Panc1 (cell line): ENCODE measurements around the gene FLVCR2. TPM values are rescaled to one million over a fixed set of nuclear protein-coding genes. Genes with fewer than 3 reads are reported as not detected.

Source experiments
- ATAC-seq: fragments of 200-7000 bp; cut with Tn5 transposase; 2 replicates; pipeline ENCODE4 v1.9.1; 2020; ENCODE audit warnings: mild to moderate bottlenecking, moderate library complexity
- BruUV-seq: library from RNA; stranded (reverse); fragments of 400-500 nt; replicated peaks from 2 replicates; lab custom pipeline; 2021; lab: Mats Ljungman, UMichigan
- CTCF ChIA-PET: fragments of 300-600 bp; sonication (Branson Sonifier 250); formaldehyde crosslinking; loops from one replicate; lab custom pipeline; 2022; ENCODE audit warnings: antibody characterized with exemption; lab: Charles Lee
- POLR2A ChIA-PET: fragments of 300-600 bp; sonication (Branson Sonifier 250); formaldehyde crosslinking; loops from one replicate; lab custom pipeline; 2022; ENCODE audit warnings: antibody characterized with exemption; lab: Charles Lee
- DNase-seq: peaks from one replicate; pipeline ENCODE4 v3.0.0-alpha.2; 2010; ENCODE audit warnings: low read depth, low spot score
- H3K27ac ChIP-seq: 2 replicates; pipeline ENCODE4 v1.5.1; 2011; ENCODE audit warnings: mild to moderate bottlenecking, low read length, inconsistent platforms
- H3K27me3 ChIP-seq: fragments of 200-500 bp; sonication (Bioruptor generic); 2 replicates; pipeline ENCODE4 v1.6.0; 2014; ENCODE audit warnings: low read length, inconsistent platforms; ENCODE audit not compliant: control insufficient read depth, insufficient read depth
- H3K36me3 ChIP-seq: fragments of 200-500 bp; sonication (Bioruptor generic); 2 replicates; pipeline ENCODE4 v1.5.1; 2014; ENCODE audit warnings: inconsistent platforms, mild to moderate bottlenecking, low read length, moderate library complexity; ENCODE audit not compliant: control insufficient read depth, insufficient read depth
- H3K4me1 ChIP-seq: 2 replicates; pipeline ENCODE4 v1.5.1; 2011; ENCODE audit warnings: inconsistent platforms, mild to moderate bottlenecking, low read length, moderate library complexity; ENCODE audit not compliant: control insufficient read depth, insufficient read depth
- H3K4me3 ChIP-seq, 2 experiments: 2 replicates each; pipeline ENCODE4 v1.5.1; 2011 to 2012; ENCODE audit warnings: low read depth in 2 of 2, low read length in 2 of 2, mild to moderate bottlenecking in 2 of 2, inconsistent platforms in 1 of 2, moderate library complexity in 1 of 2
- H3K9me3 ChIP-seq: fragments of 200-500 bp; sonication (Bioruptor generic); 2 replicates; pipeline ENCODE4 v1.5.1; 2014; ENCODE audit warnings: low read depth, mild to moderate bottlenecking, inconsistent platforms, low read length, moderate library complexity; ENCODE audit not compliant: control insufficient read depth, insufficient read depth
- CTCF ChIP-seq: fragments of 450-650 bp; IDR thresholded peaks from 2 replicates; pipeline ENCODE4 v1.5.1; 2017; ENCODE audit warnings: mild to moderate bottlenecking
- POLR2AphosphoS5 ChIP-seq: IDR thresholded peaks from 2 replicates; pipeline ENCODE4 v1.6.1; 2012; ENCODE audit warnings: mild to moderate bottlenecking, low read depth, low read length, moderate library complexity
- REST ChIP-seq, 2 experiments: IDR thresholded peaks; 2 replicates each; pipeline ENCODE4 v1.6.1; 2011 to 2012; ENCODE audit warnings: low read depth in 2 of 2, control low read depth in 1 of 2, low read length in 1 of 2, mild to moderate bottlenecking in 1 of 2, moderate library complexity in 1 of 2; ENCODE audit not compliant: insufficient read depth in 1 of 2
- SIN3A ChIP-seq: IDR thresholded peaks from 2 replicates; pipeline ENCODE4 v1.6.1; 2012; ENCODE audit warnings: low read depth, mild to moderate bottlenecking, low read length, moderate library complexity, borderline replicate concordance; ENCODE audit not compliant: insufficient read depth
- TCF7L2 ChIP-seq: IDR thresholded peaks from 2 replicates; pipeline ENCODE4 v1.6.1; 2011; ENCODE audit warnings: mild to moderate bottlenecking, low read depth, low read length, inconsistent platforms
- in situ Hi-C: cut with HindIII; loops from 2 replicates; pipeline ENCODE4 v1.10.0; 2016; ENCODE audit warnings: low sequenced_read_pairs, low pct_unique_long_range_greater_than_20kb
- intact Hi-C: fragments of 100-400 bp; cut with micrococcal nuclease; formaldehyde crosslinking; loops from one replicate; pipeline ENCODE4 v1.10.0; 2022; ENCODE audit not compliant: unreplicated experiment
- total RNA-seq: library from RNA; stranded (reverse); gene quantifications from one replicate; pipeline ENCODE4 v1.2.1, GENCODE V29; 2021; ENCODE audit not compliant: unreplicated experiment

Gene FLVCR2
- total RNA-seq, 1 experiment from 2014 or later = 9.7 TPM

GRCh38 chr14:75535164-75535898, 43.1 kb upstream of the FLVCR2 start:
- intact Hi-C loops (no loop called here), in situ Hi-C loops (no loop called here)
- no peak for DNase-seq
- no peaks in the 10 kb centered on the region for H3K9me3 ChIP-seq
- ChIA-PET CTCF (interaction anchor here (1.0 kb wide), 1 partner anchor 46 kb away, joined by 15 read pairs; no protein-coding TSS in a partner anchor), POLR2A (no interaction called here)
- H3K4me1 ChIP-seq = peaks cover 11% of the 10 kb centered on the region
- peak overlapping the region; percentile 29 for H3K27ac ChIP-seq
- TF ChIP-seq POLR2AphosphoS5 = no peak
- TF ChIP-seq TCF7L2 = no peak
- TF ChIP-seq REST (IDR thresholded peaks at IDR 0.05; ENCODE audit: insufficient read depth in 1 of 2, low read depth in 2 of 2, low read length in 1 of 2) = no peak
- no peak for TF ChIP-seq CTCF
- TF ChIP-seq SIN3A = no peak
- no peaks in the 10 kb centered on the region for H3K36me3 ChIP-seq
- no peak overlapping the region for H3K4me3 ChIP-seq
- ATAC-seq = peak; percentile 49
- no peaks in the 10 kb centered on the region for H3K27me3 ChIP-seq
- no TSS peak for BruUV-seq

GRCh38 chr14:75537071-75537470, 41.3 kb upstream of the FLVCR2 start:
- no peak for TF ChIP-seq SIN3A
- TF ChIP-seq POLR2AphosphoS5 = no peak
- no peak for TF ChIP-seq REST (IDR thresholded peaks at IDR 0.05; ENCODE audit: insufficient read depth in 1 of 2, low read depth in 2 of 2, low read length in 1 of 2)
- TF ChIP-seq TCF7L2 = no peak
- TF ChIP-seq CTCF = no peak
- POLR2A ChIA-PET = no interaction called here
- intact Hi-C loops = no loop called here
- ATAC-seq (no peak), DNase-seq (no peak)
- no peaks in the 10 kb centered on the region for H3K9me3 ChIP-seq
- no peaks in the 10 kb centered on the region for H3K27me3 ChIP-seq
- H3K27ac ChIP-seq = peak overlapping the region; percentile 29
- CTCF ChIA-PET = no interaction called here
- H3K4me3 ChIP-seq = no peak overlapping the region
- peaks cover 11% of the 10 kb centered on the region for H3K4me1 ChIP-seq
- no TSS peak for BruUV-seq
- in situ Hi-C loops = no loop called here
- no peaks in the 10 kb centered on the region for H3K36me3 ChIP-seq
